Mesenchymal stem cell (in vitro differentiated cells and primary cell): ENCODE data around the gene NAP1L1.
A peak's percentile ranks its signal among the peaks of the same experiment; 100 is the strongest.

Source experiments
- DNase-seq: peaks from one replicate; pipeline ENCODE4 v3.0.0-alpha.2; 2013
- H2AFZ ChIP-seq: one replicate; pipeline ENCODE4 v1.6.1; 2013; ENCODE audit warnings: low read depth, mild to moderate bottlenecking, control low read depth, inconsistent platforms, low read length, moderate library complexity
- H2AK5ac ChIP-seq: 2 replicates; pipeline ENCODE4 v1.6.1; 2013; ENCODE audit warnings: low read length, moderate library complexity, mild to moderate bottlenecking, inconsistent platforms; ENCODE audit not compliant: severe bottlenecking
- H2BK120ac ChIP-seq: one replicate; pipeline ENCODE4 v1.6.1; 2013; ENCODE audit warnings: low read depth, mild to moderate bottlenecking, inconsistent platforms, low read length, moderate library complexity
- H2BK12ac ChIP-seq, 2 experiments: one replicate each; pipeline ENCODE4 v1.6.1; 2013; ENCODE audit warnings: inconsistent platforms in 2 of 2, low read length in 2 of 2, mild to moderate bottlenecking in 2 of 2, moderate library complexity in 2 of 2, control low read depth in 1 of 2
- H2BK15ac ChIP-seq: one replicate; pipeline ENCODE4 v1.6.1; 2013; ENCODE audit warnings: mild to moderate bottlenecking, low read depth, inconsistent platforms; ENCODE audit not compliant: poor library complexity, severe bottlenecking
- H2BK5ac ChIP-seq: 2 replicates; pipeline ENCODE4 v1.6.1; 2013; ENCODE audit warnings: low read depth, mild to moderate bottlenecking, low read length, control low read depth, inconsistent platforms; ENCODE audit not compliant: poor library complexity, severe bottlenecking
- H3K14ac ChIP-seq, 2 experiments: one replicate each; pipeline ENCODE4 v1.6.1; 2013; ENCODE audit warnings: inconsistent platforms in 2 of 2, low read length in 2 of 2, control low read depth in 1 of 2, mild to moderate bottlenecking in 1 of 2, moderate library complexity in 1 of 2
- H3K18ac ChIP-seq, 2 experiments: one replicate each; pipeline ENCODE4 v1.6.1; 2013; ENCODE audit warnings: inconsistent platforms in 2 of 2, low read length in 2 of 2, control low read depth in 1 of 2, low read depth in 1 of 2, mild to moderate bottlenecking in 1 of 2
- H3K23ac ChIP-seq, 2 experiments: one replicate each; pipeline ENCODE4 v1.6.1; 2013; ENCODE audit warnings: inconsistent platforms in 2 of 2, low read length in 2 of 2, mild to moderate bottlenecking in 2 of 2, moderate library complexity in 2 of 2, control low read depth in 1 of 2
- H3K27ac ChIP-seq: 2 replicates; pipeline ENCODE4 v1.5.1; 2013; ENCODE audit warnings: mild to moderate bottlenecking, moderate library complexity, low read length, control low read depth, inconsistent platforms; ENCODE audit not compliant: poor library complexity, severe bottlenecking
- H3K27me3 ChIP-seq, 2 experiments: 2 replicates each; pipeline versions ENCODE4 v1.6.1 to v1.7.0; 2013; ENCODE audit warnings: low read length in 2 of 2, mild to moderate bottlenecking in 2 of 2, moderate library complexity in 2 of 2, control low read depth in 1 of 2, inconsistent platforms in 1 of 2; ENCODE audit not compliant: control insufficient read depth in 1 of 2, insufficient read depth in 1 of 2
- H3K36me3 ChIP-seq, 2 experiments: 2 replicates each; pipeline versions ENCODE4 v1.6.1 to v1.7.0; 2013; ENCODE audit warnings: low read length in 2 of 2, control low read depth in 1 of 2, inconsistent platforms in 1 of 2, low read depth in 1 of 2, mild to moderate bottlenecking in 1 of 2; ENCODE audit not compliant: insufficient read depth in 2 of 2, control insufficient read depth in 1 of 2
- H3K4ac ChIP-seq, 2 experiments: one replicate each; pipeline ENCODE4 v1.6.1; 2013; ENCODE audit warnings: inconsistent platforms in 2 of 2, low read length in 2 of 2, mild to moderate bottlenecking in 2 of 2, moderate library complexity in 2 of 2, control low read depth in 1 of 2, low read depth in 1 of 2
- H3K4me1 ChIP-seq: 2 replicates; pipeline ENCODE4 v1.6.1; 2013; ENCODE audit warnings: low read depth, low read length, control low read depth; ENCODE audit not compliant: control insufficient read depth, insufficient read depth
- H3K4me2 ChIP-seq: 2 replicates; pipeline ENCODE4 v1.6.1; 2013; ENCODE audit warnings: low read length, mild to moderate bottlenecking, inconsistent platforms; ENCODE audit not compliant: poor library complexity, severe bottlenecking
- H3K4me3 ChIP-seq, 2 experiments: 2 replicates each; pipeline versions ENCODE4 v1.5.1 to v1.7.0; 2013; ENCODE audit warnings: low read length in 2 of 2, mild to moderate bottlenecking in 2 of 2, control low read depth in 1 of 2, low read depth in 1 of 2; ENCODE audit not compliant: insufficient read depth in 1 of 2
- H3K79me1 ChIP-seq: replicated peaks from 2 replicates; pipeline ENCODE4 v1.6.1; 2013; ENCODE audit warnings: mild to moderate bottlenecking, control low read depth, low read length, inconsistent platforms; ENCODE audit not compliant: poor library complexity, severe bottlenecking
- H3K9ac ChIP-seq: 2 replicates; pipeline ENCODE4 v1.7.0; 2013; ENCODE audit warnings: mild to moderate bottlenecking, low read length, moderate library complexity
- H3K9me3 ChIP-seq: 2 replicates; pipeline ENCODE4 v1.7.0; 2013; ENCODE audit warnings: mild to moderate bottlenecking, low read length; ENCODE audit not compliant: control insufficient read depth
- H4K8ac ChIP-seq: one replicate; pipeline ENCODE4 v1.6.1; 2013; ENCODE audit warnings: inconsistent platforms, mild to moderate bottlenecking, low read length, moderate library complexity
- H4K91ac ChIP-seq: one replicate; pipeline ENCODE4 v1.6.1; 2013; ENCODE audit warnings: mild to moderate bottlenecking, low read length, inconsistent platforms
- WGBS: methylation state at CpG from one replicate; pipeline ENCODE4 v1.1.7; 2013; ENCODE audit warnings: mixed read lengths; 5-methylcytosine and 5-hydroxymethylcytosine counted together

NAP1L1 gene

GRCh38 chr12:76031414-76032042, 53.0 kb downstream of the NAP1L1 start, which contains the start of gene PHLDA1:
Gene PHLDA1 (minus strand): TSS chr12:76031776.
- H2BK12ac ChIP-seq, result peak within 1 kb of the TSS; percentile 44 to 59
- H3K4me2 ChIP-seq, result peak within 1 kb of the TSS; percentile 59
- peak within 1 kb of the TSS; percentile 91 for H3K4me3 ChIP-seq
- peak within 1 kb of the TSS; percentile 8 to 87 for H3K23ac ChIP-seq
- peak within 1 kb of the TSS; percentile 98 to 100 for H3K18ac ChIP-seq
- H4K8ac ChIP-seq, result peak within 1 kb of the TSS; percentile 93
- H2BK15ac ChIP-seq, result peak within 1 kb of the TSS; percentile 84
- peaks cover 4% of the 10 kb centered on the region for H3K79me1 ChIP-seq
- 0% methylated on average over 65 of the region's 67 CpGs for WGBS
- peak within 1 kb of the TSS; percentile 91 for H2BK120ac ChIP-seq
- H4K91ac ChIP-seq, result peak within 1 kb of the TSS; percentile 95
- no peaks in the 10 kb centered on the region for H3K27me3 ChIP-seq
- DNase-seq, result peak; percentile 98
- H3K9ac ChIP-seq, result peak within 1 kb of the TSS; percentile 98
- H3K27ac ChIP-seq, result peak within 1 kb of the TSS; percentile 98
- H2BK5ac ChIP-seq, result peak within 1 kb of the TSS; percentile 97
- H3K36me3 ChIP-seq, result peaks cover 12 to 36% of the 10 kb centered on the region in 2 experiments
- H3K9me3 ChIP-seq, result no peaks in the 10 kb centered on the region
- H3K4ac ChIP-seq, result peak within 1 kb of the TSS; percentile 96 to 98
- peaks cover 6% of the 10 kb centered on the region for H3K4me1 ChIP-seq
- no peak within 1 kb of the TSS for H2AFZ ChIP-seq
- H3K14ac ChIP-seq, result peak within 1 kb of the TSS; percentile 89 to 99
- peak within 1 kb of the TSS; percentile 68 for H2AK5ac ChIP-seq

- peak overlapping the region; percentile 98 for H3K27ac ChIP-seq
- H2BK5ac ChIP-seq, result peak overlapping the region; percentile 85
- H2BK15ac ChIP-seq, result peak overlapping the region; percentile 84
- peak overlapping the region; percentile 98 to 100 for H3K18ac ChIP-seq
- H2BK120ac ChIP-seq, result peak overlapping the region; percentile 88
- peak overlapping the region; percentile 98 for H3K9ac ChIP-seq
- H3K36me3 ChIP-seq, result peaks cover 12 to 37% of the 10 kb centered on the region in 2 experiments
- H2BK12ac ChIP-seq, result peak overlapping the region; percentile 44 to 59
- H3K4me1 ChIP-seq, result peaks cover 6% of the 10 kb centered on the region
- peak overlapping the region; percentile 89 for H4K8ac ChIP-seq
- peak overlapping the region; percentile 95 for H4K91ac ChIP-seq
- no peak overlapping the region for H3K4me2 ChIP-seq
- H3K79me1 ChIP-seq, result peaks cover 4% of the 10 kb centered on the region
- peak overlapping the region; percentile 89 to 97 for H3K14ac ChIP-seq
- H2AK5ac ChIP-seq, result no peak overlapping the region
- H2AFZ ChIP-seq, result no peak overlapping the region
- WGBS, result 0% methylated on average over 25 of the region's 26 CpGs
- H3K23ac ChIP-seq, result peak overlapping the region in 1 of 2 experiments; percentile 17
- no peaks in the 10 kb centered on the region for H3K27me3 ChIP-seq
- DNase-seq, result no peak
- peak overlapping the region; percentile 91 for H3K4me3 ChIP-seq
- no peaks in the 10 kb centered on the region for H3K9me3 ChIP-seq
- H3K4ac ChIP-seq, result peak overlapping the region; percentile 76 to 96
These were observed 53.4 kb downstream of the NAP1L1 start for GRCh38 chr12:76031081-76031413.

GRCh38 chr12:76030341-76031080, 54.0 kb downstream of the NAP1L1 start:
- H3K4me2 ChIP-seq, result no peak overlapping the region
- peak overlapping the region; percentile 10 for H2AFZ ChIP-seq
- H3K79me1 ChIP-seq, result peaks cover 4% of the 10 kb centered on the region
- peak overlapping the region; percentile 95 for H4K91ac ChIP-seq
- WGBS, result under 1% methylated on average over 35 of the region's 40 CpGs
- peak overlapping the region; percentile 44 to 57 for H2BK12ac ChIP-seq
- H3K4ac ChIP-seq, result peak overlapping the region; percentile 76 to 94
- H3K36me3 ChIP-seq, result peaks cover 12 to 37% of the 10 kb centered on the region in 2 experiments
- H3K27ac ChIP-seq, result peak overlapping the region; percentile 98
- H2BK15ac ChIP-seq, result peak overlapping the region; percentile 84
- H3K9me3 ChIP-seq, result no peaks in the 10 kb centered on the region
- H3K4me1 ChIP-seq, result peaks cover 6% of the 10 kb centered on the region
- H3K14ac ChIP-seq, result peak overlapping the region in 1 of 2 experiments; percentile 97
- peak overlapping the region; percentile 98 for H3K9ac ChIP-seq
- H2BK120ac ChIP-seq, result peak overlapping the region; percentile 88
- peak overlapping the region; percentile 98 to 100 for H3K18ac ChIP-seq
- DNase-seq, result no peak
- peak overlapping the region; percentile 91 for H3K4me3 ChIP-seq
- peak overlapping the region; percentile 85 for H2BK5ac ChIP-seq
- no peaks in the 10 kb centered on the region for H3K27me3 ChIP-seq
- peak overlapping the region; percentile 8 to 17 for H3K23ac ChIP-seq
- H2AK5ac ChIP-seq, result no peak overlapping the region
- peak overlapping the region; percentile 89 for H4K8ac ChIP-seq

GRCh38 chr12:76029982-76030340, 54.5 kb downstream of the NAP1L1 start:
- Histone ChIP-seq H4K8ac (peak overlapping the region; percentile 66), H3K4ac (peak overlapping the region; percentile 76 to 94), H3K79me1 (peaks cover under 1% of the 10 kb centered on the region), H3K23ac (peak overlapping the region in 1 of 2 experiments; percentile 81), H3K27ac (peak overlapping the region; percentile 98), H3K4me1 (peaks cover 3% of the 10 kb centered on the region), H3K27me3 (no peaks in the 10 kb centered on the region), H3K14ac (peak overlapping the region in 1 of 2 experiments; percentile 89), H2AK5ac (no peak overlapping the region), H3K4me3 (peak overlapping the region; percentile 91), H2AFZ (no peak overlapping the region), H2BK12ac (peak overlapping the region in 1 of 2 experiments; percentile 28), H3K9me3 (no peaks in the 10 kb centered on the region), H3K9ac (peak overlapping the region; percentile 98), H2BK15ac (no peak overlapping the region), H3K36me3 (peaks cover 12 to 37% of the 10 kb centered on the region in 2 experiments), H4K91ac (peak overlapping the region; percentile 89), H3K4me2 (no peak overlapping the region), H2BK120ac (peak overlapping the region; percentile 80), H2BK5ac (peak overlapping the region; percentile 85), H3K18ac (peak overlapping the region; percentile 98 to 100)
- under 1% methylated on average over 22 of the region's 22 CpGs for WGBS
- DNase-seq, result peak; percentile 54
